22Rv1 (cell line): ENCODE data around the gene CXCR1.

ENCODE experiments used
- CTCF ChIP-seq: fragments of 450-650 bp; IDR thresholded peaks from 2 replicates; pipeline ENCODE4 v1.5.1; 2017; ENCODE audit warnings: mild to moderate bottlenecking
- ZFX ChIP-seq: fragments of 450-650 bp; IDR thresholded peaks from 2 replicates; pipeline ENCODE4 v1.6.1; 2017; ENCODE audit warnings: antibody characterized with exemption, borderline replicate concordance

DNA sequence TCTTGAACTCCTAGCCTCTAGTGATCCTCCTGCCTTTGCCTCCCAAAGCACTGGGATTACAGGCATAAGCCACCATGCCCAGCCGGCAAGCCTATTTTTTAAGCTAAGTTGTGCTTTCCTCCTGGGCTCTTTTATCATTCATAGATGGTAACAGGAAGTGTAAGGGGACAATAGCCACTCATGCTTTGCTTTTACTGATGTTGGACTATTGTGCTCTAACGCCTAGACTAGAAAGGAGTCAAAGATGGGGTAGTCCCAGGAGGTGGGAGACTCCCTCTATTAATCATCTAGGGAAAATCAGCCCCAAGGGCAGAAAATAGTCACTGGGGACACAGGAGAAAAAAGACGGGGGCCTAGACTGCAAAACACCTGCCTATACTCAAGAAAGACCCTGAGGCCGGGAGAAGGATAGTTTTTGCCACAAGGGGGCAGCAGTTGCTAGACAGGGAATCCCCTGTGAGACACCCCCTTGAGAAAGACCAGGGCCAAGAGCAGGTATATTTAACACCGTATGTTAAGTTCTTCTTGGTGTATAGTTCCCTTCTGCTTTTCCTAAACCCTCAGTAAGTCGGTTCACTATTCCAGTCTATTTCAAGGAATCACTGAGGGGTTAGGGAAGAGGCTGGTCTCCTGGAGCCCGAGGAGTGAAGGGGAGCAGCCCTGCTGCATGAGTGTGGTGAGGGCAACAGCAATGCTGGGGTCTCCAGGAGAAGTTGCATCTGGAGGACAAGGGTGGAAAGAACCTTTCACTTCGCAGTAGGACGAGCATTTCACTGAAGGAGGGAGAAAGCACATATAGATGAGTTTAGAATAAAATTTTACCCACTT is 2.1 kb upstream of the CXCR1 start:
- TF ChIP-seq CTCF: peak; percentile 86
- no peak for TF ChIP-seq ZFX
